ENCODE data around the gene EHD3.

Gene EHD3

GRCh38 chr2:31233741-31234682 is at the start of gene EHD3:
EHD3 (plus strand) TSS chr2:31234152; CDS start chr2:31234622, 470 bp downstream.
- DNase-seq, result peak; percentile 81

GRCh38 chr2:31187166-31187565 is 46.8 kb upstream of the EHD3 start:
- DNase-seq, result no peak

GRCh38 chr2:31188131-31188530 is 45.8 kb upstream of the EHD3 start:
- no peak for DNase-seq

- DNase-seq, result no peak
Measured at GRCh38 chr2:31189141-31189540, 44.8 kb upstream of the EHD3 start.

- no peak for DNase-seq
Measured at GRCh38 chr2:31190188-31190587, 43.8 kb upstream of the EHD3 start.

GRCh38 chr2:31191931-31192330 is 42.0 kb upstream of the EHD3 start:
- DNase-seq, result no peak

GRCh38 chr2:31192396-31192795 is 41.6 kb upstream of the EHD3 start:
- no peak for DNase-seq

DNA sequence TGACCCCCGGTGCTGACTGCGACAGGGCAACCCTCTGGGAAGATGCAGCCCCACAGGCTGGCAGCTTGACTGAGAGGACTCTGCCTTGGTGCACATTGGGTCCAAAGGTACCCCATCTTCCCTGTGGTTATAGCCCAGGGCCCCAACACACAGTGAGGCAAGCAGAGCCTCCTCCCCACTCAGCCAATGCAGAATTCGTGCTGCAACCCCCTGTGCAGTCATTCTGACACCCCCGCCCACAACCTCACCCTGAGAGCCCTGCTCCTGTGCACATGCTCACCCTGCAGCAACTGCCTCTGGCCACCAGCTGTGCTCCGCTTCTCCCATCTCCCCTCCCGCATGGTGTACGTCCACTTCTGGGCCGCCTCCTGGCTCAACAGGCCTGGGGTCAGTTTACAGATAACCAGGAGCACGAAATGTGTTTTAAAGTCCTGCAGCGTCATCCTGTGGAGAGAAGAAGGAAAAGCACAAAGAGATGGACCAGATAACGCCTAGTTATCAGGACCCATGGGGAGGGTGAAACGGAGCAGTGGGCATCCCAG is 41.0 kb upstream of the EHD3 start:
- no peak for DNase-seq

DNA sequence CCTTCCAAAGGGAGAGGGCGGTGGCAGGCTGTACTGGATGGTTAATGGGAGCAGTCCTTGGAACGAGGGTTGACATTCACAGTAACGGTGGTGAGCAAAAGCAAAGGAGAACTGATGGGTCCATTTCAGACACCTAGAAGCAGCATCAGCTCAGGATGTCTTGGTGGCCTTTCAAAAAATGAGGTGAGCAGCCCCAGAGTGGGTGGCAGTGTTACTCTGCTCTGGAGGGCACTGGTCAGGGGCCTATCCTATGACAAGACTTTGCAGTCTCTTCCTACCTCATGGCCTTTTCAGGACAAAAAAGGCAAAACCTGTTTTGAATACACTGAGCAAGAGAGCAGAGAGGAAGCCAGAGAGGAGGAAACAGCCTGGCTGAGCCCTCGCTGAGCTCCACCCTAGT is 40.1 kb upstream of the EHD3 start:
- DNase-seq, result no peak

DNA sequence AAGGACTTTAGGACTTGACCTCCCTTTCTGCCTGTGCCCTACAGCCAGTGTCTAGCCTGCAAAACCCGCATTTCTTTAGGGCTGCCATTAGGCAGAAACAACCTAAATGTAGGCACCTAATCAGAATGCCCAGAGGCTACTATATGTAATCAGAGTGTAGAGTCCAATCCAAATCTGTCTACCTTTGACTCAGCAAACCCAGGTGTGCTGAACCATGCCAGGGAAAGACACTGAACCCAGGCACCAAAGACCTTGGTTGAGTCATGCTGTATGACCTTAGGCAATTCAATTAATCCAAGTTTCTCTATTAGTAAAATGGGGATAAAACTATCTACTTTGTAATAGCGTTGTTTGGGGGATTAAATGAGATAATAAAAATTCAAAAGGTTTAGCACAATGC is 37.3 kb upstream of the EHD3 start:
- DNase-seq, result no peak

DNA sequence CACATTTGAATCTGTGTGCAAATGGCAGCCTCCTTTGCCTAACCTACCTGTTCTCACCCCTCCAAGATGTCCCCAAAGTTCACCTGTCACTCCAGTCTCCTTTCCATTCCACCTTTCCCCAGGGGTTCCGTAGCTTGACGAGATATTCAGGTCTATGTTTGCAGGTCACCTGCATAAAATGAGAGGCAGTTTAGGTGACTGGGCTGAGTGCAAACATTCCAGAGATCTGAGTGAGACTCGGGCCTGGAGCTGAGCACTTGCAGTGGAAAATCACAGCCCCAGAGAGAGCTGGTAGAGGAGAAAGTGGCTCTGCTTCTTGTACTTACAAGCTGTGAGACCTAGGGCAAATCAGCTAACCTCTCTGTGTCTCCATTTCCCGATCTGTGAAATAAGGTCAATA is 36.8 kb upstream of the EHD3 start:
- DNase-seq, result no peak

DNA sequence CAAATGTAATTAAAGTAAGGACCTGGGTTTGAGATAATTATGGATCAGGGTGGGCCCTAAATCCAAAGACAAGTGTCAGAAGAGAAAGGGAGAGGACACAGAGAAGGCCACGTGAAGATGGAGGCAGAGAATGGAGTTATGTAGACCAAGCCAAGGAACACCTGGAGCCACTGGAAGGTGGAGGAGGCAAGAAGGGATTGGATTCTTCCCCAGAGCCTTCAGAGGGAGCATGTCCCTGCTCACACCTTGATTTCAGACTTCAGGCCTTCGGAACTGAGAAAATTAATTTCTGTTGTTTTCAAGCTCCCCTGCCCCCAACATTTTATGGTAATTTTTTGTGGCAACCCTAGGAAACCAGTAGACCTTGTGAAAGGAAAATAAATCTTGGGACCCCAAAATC is 36.3 kb upstream of the EHD3 start:
- DNase-seq, result no peak

GRCh38 chr2:31199206-31199605 is 34.7 kb upstream of the EHD3 start:
- no peak for DNase-seq

DNA sequence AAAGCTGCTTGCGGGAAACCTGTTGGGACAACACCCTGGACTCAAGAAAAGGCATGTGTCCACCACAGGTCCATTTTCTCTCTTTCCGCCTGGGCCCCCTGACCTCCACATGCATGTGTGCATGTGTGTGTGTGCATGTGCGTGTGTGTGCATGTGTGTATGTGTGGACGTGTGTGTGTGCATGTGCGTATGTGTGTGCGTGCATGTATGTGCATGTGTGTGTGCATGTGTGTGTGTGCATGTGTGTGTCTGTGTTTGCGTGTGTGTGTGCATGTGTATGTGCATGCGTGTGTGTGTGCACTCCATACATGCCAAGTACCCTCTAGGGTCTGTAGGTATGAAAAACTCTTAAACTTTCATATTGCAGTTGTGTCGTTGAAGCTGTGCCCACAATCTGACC is 33.0 kb upstream of the EHD3 start:
- no peak for DNase-seq

- no peak for DNase-seq
Measured at GRCh38 chr2:31202041-31202440, 31.9 kb upstream of the EHD3 start.

DNA sequence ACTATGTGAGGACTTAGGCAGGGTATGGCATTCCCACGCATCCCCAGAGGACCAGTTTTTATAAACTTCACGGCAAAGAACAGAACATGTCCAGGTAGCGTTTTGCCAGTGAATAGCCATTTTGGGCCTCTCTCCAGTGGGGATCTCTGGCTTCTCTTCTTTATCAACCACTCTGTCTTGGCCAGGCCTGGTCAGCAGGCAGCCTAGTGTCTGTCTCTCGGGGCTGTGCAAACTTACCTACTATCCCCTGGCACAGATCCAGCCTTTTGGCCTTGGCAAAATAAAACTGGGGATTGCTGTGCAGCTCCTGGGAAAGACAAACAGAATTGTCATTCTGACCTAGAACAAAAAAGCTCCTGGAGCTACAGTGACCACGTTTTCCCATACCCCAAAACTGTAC is 31.1 kb upstream of the EHD3 start:
- no peak for DNase-seq

GRCh38 chr2:31203916-31204315 is 30.0 kb upstream of the EHD3 start:
- no peak for DNase-seq

DNA sequence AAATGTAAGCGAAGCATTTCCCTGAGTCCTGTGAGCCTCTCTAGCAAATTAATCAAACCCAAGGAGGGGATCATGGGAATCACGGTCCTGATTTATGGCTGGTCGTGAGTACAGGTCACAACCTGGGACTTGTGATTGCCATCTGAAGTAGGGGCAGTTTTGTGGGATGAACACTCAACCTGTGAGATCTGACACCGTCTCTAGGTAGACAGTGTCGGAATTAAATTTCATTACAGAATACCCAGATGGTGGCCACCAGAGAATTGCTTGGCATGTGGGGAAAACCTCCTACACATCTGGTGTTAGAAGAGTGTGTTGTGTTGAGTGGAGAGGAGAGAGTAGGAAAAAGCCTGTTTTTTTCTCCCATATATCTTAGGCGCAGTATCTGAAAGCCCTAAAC is 29.2 kb upstream of the EHD3 start:
- DNase-seq, result no peak

DNA sequence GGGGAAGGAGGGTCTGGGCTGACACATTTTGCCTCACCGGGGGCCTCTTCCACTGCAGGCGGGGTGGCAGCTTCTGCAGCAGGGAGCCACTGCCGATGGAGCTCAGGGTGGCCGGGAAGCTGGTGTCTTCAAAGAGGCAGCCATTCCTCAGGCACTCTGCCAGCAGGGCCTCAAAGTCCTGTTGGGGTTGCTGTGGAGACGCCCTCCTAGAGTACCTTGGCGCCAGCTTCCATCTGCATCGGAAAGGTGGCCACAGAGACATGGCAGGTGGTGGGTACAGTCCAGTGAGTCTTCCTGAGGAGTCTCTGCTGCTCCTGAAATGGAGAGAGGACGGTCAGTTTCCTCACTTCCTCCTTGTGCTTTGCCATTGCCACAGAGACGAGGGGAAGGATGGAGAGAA is 28.8 kb upstream of the EHD3 start:
- no peak for DNase-seq

DNA sequence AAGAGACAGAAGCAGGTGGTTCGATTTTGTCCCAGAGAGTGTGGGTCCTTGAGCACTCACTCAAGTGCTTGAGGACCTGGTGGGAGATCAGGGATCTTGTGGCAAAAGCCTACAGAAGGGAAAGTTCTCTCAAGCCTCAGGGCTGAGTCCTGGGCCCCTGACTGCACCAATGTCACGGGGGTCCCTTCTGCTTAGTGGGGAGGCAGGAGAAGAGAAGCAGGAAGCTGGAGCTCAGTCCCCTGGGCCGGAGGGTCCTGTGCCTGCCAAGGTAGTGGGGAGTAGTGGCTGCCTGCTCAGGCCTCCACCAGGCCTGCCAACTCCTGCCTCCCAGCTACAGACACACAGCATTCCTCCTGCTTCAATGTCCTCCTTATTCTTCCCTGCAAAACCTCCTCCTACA is 28.3 kb upstream of the EHD3 start:
- no peak for DNase-seq

- no peak for DNase-seq
Measured at GRCh38 chr2:31207790-31208189, 26.2 kb upstream of the EHD3 start.

DNA sequence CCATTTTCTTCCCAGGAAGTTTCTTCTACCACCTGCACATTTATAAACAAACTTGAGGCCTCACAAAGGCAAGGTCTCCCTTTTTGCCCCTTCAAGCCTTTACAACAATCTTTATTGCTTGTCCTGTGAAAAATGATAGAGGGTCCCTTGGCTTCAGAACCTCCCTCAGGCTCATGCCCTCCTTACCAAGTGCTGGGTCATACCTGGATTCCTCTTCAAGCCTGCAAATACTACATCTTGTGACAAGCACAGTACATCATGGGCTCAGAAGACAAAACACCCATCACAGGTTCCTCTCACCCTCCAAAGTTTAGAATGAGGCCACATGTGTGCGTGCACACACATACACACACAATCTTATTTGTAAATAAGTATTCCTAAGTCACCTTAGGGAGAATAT is 25.7 kb upstream of the EHD3 start:
- no peak for DNase-seq

DNA sequence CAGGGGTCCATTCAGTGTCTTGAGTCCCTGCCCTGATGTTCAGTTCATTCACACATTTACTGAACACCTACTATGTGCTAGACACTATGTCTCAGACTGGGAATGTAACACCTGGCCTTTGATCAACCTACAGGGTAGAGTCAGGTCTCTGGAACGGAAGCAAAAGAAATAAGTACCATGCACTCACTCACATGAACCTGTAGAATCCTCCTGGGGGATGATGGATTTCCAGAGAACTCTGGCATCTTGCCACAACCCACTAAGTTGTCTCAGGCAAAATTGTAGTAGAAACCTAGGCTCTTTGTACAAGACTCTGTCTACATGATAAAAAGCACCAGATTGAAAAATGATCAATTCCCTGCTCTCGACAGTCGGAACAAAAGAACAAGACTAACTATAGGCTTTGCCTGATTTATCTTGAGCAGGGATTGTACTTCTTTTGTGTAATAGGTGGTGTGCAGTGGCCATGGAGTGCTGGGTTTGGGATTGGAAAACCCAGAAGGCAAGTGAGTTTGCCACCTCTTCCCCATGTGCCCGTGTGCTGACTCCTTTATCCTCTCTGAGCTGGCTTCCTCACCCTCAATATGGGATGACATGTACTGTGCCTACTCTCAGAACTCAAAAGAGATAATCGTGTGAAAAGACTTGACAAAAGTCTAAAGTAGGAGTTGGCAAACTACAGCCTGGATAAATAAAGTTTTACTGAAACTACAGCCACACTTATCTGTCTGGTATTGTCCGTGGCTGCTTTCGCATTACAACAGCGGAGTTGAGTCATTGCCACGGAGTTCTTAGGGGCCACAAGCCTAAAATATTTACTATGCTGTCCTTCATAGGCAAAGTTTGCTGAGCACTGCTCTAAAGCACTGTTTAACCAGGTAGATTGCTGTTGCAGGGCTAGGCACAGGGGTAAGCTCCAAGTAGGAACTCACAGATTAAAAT is 21.0 kb upstream of the EHD3 start:
- DNase-seq, result no peak
